HG03196 (cell line): Measurements from ENCODE around the gene AVEN.

Source experiments
- ATAC-seq: cut with Tn5 transposase; IDR thresholded peaks from one replicate; pipeline ENCODE4 v1.9.1; 2021; ENCODE audit not compliant: unreplicated experiment

AVEN gene

GRCh38 chr15:33987444-33987843 lies 51.6 kb downstream of the AVEN start:
- ATAC-seq: no peak

GRCh38 chr15:33985751-33986150 lies 53.3 kb downstream of the AVEN start:
- ATAC-seq: no peak

GRCh38 chr15:33985287-33985686 lies 53.7 kb downstream of the AVEN start:
- ATAC-seq: no peak

- ATAC-seq: no peak
Observed at GRCh38 chr15:33982516-33982915, 56.5 kb downstream of the AVEN start.

- no peak for ATAC-seq
Observed at GRCh38 chr15:33980159-33980558, 58.8 kb downstream of the AVEN start.

GRCh38 chr15:33975022-33975565 lies 63.9 kb downstream of the AVEN start:
- no peak for ATAC-seq

GRCh38 chr15:33971811-33972210 lies 67.2 kb downstream of the AVEN start:
- ATAC-seq: no peak

- ATAC-seq: no peak
Observed at GRCh38 chr15:33968821-33969220, 70.2 kb downstream of the AVEN start.

GRCh38 chr15:33968224-33968623 lies 70.8 kb downstream of the AVEN start, which contains the start of gene CHRM5:
Gene CHRM5 (plus strand): TSS chr15:33968497. CDS start chr15:34062718, 94,221 bp downstream.
- no peak for ATAC-seq

- no peak for ATAC-seq
Observed at GRCh38 chr15:33964665-33965040, 74.4 kb downstream of the AVEN start.

- ATAC-seq: no peak
Observed at GRCh38 chr15:33963831-33964664, 75.0 kb downstream of the AVEN start.

GRCh38 chr15:33960549-33960935 lies 78.5 kb downstream of the AVEN start:
- no peak for ATAC-seq

GRCh38 chr15:33959844-33960548 lies 79.0 kb downstream of the AVEN start:
- ATAC-seq: no peak

- no peak for ATAC-seq
Observed at GRCh38 chr15:33956397-33956796, 82.6 kb downstream of the AVEN start.

GRCh38 chr15:33955945-33956344 lies 83.1 kb downstream of the AVEN start:
- ATAC-seq: no peak

GRCh38 chr15:33946152-33946551 lies 92.9 kb downstream of the AVEN start:
- no peak for ATAC-seq

GRCh38 chr15:33941279-33942063 lies 97.5 kb downstream of the AVEN start:
- ATAC-seq: no peak

GRCh38 chr15:33934921-33935320 lies 104.1 kb downstream of the AVEN start:
- ATAC-seq: no peak

GRCh38 chr15:33934396-33934795 lies 104.6 kb downstream of the AVEN start:
- ATAC-seq: no peak

- no peak for ATAC-seq
Observed at GRCh38 chr15:33932734-33933133, 106.3 kb downstream of the AVEN start.

- no peak for ATAC-seq
Observed at GRCh38 chr15:33926260-33926659, 112.7 kb downstream of the AVEN start.
